Measurements from ENCODE around the gene RPAP2.
"Not testable (repeated sequence)": the region's sequence is repeated elsewhere in the genome, so short reads cannot be mapped to it uniquely, and the experiment has no call there.

RPAP2 gene

DNA sequence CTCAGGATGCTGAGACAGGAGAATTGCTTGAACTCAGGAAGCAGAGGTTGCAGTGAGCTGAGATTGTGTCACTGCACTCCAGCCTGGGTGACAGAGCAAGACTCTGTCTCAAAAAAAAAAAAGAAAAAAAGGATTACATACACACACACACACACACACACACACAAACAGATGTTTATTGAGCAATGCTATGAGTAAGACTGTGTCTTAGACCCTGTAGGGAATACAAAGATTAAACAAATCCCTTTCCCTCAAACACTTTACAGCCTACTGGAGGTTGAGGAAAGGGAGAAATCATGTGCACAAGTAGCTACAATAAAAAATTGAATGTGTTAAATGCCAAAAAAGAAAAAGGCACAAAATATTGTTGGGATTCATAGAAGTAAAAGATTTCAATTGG lies 58.1 kb downstream of the RPAP2 start:
- no peak for DNase-seq (ENCODE audit: low read depth)
- in situ Hi-C loops (cut with HindIII; ENCODE audit: low sequenced_read_pairs): no loop called here
- no peak overlapping the region for H3K4me3 ChIP-seq (ENCODE audit: low read depth, low read length)
- TF ChIP-seq, protein P1, sequence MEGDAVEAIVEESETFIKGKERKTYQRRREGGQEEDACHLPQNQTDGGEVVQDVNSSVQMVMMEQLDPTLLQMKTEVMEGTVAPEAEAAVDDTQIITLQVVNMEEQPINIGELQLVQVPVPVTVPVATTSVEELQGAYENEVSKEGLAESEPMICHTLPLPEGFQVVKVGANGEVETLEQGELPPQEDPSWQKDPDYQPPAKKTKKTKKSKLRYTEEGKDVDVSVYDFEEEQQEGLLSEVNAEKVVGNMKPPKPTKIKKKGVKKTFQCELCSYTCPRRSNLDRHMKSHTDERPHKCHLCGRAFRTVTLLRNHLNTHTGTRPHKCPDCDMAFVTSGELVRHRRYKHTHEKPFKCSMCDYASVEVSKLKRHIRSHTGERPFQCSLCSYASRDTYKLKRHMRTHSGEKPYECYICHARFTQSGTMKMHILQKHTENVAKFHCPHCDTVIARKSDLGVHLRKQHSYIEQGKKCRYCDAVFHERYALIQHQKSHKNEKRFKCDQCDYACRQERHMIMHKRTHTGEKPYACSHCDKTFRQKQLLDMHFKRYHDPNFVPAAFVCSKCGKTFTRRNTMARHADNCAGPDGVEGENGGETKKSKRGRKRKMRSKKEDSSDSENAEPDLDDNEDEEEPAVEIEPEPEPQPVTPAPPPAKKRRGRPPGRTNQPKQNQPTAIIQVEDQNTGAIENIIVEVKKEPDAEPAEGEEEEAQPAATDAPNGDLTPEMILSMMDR (IDR thresholded peaks at IDR 0.05; ENCODE audit: low read depth, low read length, missing control alignments): no peak

DNA sequence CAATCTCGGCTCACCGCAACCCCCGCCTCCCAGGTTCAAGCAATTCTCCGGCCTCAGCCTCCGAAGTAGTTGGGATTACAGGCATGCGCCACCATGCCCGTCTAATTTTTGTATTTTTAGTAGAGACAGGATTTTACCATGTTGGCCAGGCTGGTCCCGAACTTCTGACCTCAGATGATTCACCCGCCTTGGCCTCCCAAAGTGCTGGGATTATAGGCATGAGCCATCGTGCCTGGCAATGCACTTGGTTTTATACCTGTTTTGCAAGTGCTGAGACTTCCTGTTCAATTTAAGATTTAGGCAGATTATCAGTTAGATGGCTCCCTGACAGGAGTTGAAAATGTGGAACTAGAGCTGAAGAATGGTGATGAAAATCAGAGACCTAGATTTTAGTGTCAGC lies 60.5 kb downstream of the RPAP2 start:
- H3K4me3 ChIP-seq (ENCODE audit: low read depth, low read length); DNase-seq (ENCODE audit: low read depth); in situ Hi-C loops (cut with HindIII; ENCODE audit: low sequenced_read_pairs): not testable (repeated sequence)

DNA sequence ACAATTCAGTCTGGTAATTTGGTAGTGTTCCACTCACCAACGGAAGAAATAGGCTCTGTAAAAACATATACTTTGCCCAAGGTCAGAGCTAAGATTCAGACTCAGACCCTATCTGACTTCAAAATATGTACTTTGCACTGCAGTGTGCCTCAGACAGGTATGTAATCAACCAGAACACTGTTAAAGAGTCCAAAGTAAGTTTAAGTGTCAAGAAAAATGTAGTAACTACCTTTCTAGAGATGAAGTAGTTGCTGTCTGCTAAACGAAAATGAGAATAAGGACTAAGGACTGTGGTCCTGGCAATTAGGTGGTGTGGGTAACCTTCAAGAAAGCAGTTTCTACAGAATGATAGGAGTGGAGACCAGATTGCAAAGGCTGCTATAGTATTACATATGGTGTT lies 61.1 kb downstream of the RPAP2 start:
- TF ChIP-seq, protein P1 (IDR thresholded peaks at IDR 0.05; ENCODE audit: low read depth, low read length, missing control alignments): no peak
- no peak for DNase-seq (ENCODE audit: low read depth)
- in situ Hi-C loops (cut with HindIII; ENCODE audit: low sequenced_read_pairs): no loop called here
- no peak overlapping the region for H3K4me3 ChIP-seq (ENCODE audit: low read depth, low read length)

DNA sequence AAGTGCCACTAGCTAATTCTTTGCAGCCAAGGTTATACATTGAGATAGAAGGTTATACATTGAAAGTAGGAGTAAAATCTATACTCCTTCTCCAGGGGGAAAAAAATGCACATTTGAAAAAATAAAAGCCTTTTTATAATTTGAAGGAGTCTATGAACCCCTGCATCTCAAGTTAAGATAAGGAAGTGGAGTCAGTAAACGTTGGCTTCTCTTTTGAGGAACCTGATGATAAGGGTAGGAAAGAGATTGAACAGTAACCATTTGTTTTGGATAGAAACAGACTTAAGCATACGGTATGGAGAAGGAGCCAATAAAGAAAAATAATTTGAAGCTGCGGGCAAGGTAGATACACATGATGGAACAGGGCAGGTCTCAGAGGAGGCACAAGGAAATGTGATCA lies 64.1 kb downstream of the RPAP2 start:
- in situ Hi-C loops (cut with HindIII; ENCODE audit: low sequenced_read_pairs): no loop called here
- TF ChIP-seq, protein P1 (IDR thresholded peaks at IDR 0.05; ENCODE audit: low read depth, low read length, missing control alignments): no peak
- no peak overlapping the region for H3K4me3 ChIP-seq (ENCODE audit: low read depth, low read length)
- DNase-seq (ENCODE audit: low read depth): no peak

DNA sequence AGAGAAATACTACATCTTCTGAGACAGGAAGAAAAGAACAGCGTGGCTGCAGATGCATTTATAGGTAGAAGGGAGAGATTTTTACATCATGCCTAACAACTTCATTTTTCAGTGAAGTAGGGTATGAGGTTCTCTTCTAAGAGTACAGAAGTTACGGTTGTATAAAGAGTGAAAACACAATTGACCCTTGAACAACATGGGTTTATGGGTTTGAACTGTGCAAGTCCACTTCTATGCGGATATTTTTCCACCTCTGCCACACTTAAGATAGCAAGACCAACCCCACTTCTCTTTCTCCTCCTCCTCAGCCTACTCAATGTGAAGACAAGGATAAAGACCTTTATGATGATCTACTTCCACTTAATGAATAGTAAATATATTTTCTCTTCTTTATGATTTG lies 64.5 kb downstream of the RPAP2 start:
- H3K4me3 ChIP-seq (ENCODE audit: low read depth, low read length): no peak overlapping the region
- DNase-seq (ENCODE audit: low read depth): no peak
- in situ Hi-C loops (cut with HindIII; ENCODE audit: low sequenced_read_pairs): no loop called here
- TF ChIP-seq, protein P1 (IDR thresholded peaks at IDR 0.05; ENCODE audit: low read depth, low read length, missing control alignments): no peak

DNA sequence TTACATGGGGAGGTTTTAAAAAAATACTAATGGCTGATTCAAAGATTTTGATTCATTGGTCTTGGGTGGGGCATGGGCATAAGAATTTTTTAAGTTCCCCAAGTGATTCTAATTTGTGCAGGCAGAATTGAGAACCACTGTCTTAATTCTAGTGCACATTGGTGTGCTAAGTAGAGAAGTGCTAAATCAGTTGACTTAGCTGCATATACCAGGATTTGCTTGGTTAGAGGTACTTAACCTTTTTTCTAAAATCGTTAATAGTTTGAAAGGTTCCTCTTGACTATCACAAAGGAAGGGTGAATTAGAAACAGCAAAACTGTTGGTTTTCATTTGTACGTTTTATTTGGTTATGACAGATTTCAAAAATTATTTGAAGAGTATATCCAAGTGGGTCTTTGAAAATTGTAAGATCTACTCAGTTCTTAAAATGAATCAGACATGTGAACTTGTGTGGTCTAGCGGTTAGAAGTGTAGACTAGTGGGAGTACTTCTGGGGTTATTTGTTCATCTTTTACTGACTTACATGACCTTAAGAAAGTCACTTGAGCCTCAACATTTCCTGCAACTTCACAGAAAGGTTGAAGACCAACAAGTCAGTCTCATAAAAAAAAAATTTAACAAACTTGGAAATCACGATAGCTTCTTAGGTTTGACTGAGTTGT lies 66.7 kb downstream of the RPAP2 start:
- in situ Hi-C loops (cut with HindIII; ENCODE audit: low sequenced_read_pairs): no loop called here
- no peak overlapping the region for H3K4me3 ChIP-seq (ENCODE audit: low read depth, low read length)
- TF ChIP-seq, protein P1 (IDR thresholded peaks at IDR 0.05; ENCODE audit: low read depth, low read length, missing control alignments): no peak
- no peak for DNase-seq (ENCODE audit: low read depth)

DNA sequence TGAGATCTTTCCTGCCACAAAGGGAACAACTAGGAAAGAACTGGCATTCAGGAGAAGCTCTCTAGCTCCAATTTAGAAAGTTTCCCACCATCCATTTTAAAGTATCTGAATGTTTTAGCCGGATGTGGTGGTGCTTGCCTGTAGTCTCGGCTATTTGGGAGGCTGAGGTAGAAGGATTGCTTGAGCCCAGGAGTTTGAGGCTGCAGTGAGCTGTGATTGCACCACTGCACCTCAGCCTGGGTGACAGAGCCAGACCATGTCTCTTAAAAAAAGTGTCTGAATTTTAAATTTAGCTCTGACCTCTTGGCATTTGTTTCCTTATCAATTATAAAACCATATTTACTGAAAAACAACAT lies 67.2 kb downstream of the RPAP2 start:
- no peak overlapping the region for H3K4me3 ChIP-seq (ENCODE audit: low read depth, low read length)
- TF ChIP-seq, protein P1 (IDR thresholded peaks at IDR 0.05; ENCODE audit: low read depth, low read length, missing control alignments): no peak
- no peak for DNase-seq (ENCODE audit: low read depth)
- in situ Hi-C loops (cut with HindIII; ENCODE audit: low sequenced_read_pairs): no loop called here
